IMR-90 (cell line): Measurements from ENCODE around the gene SH3RF3. TPM values are rescaled to one million over a fixed set of nuclear protein-coding genes. Genes with fewer than 3 reads are reported as not detected.

Experiments
- ATAC-seq: fragments of 200-7000 bp; cut with Tn5 transposase; 2 replicates; pipeline ENCODE4 v1.9.1; 2020; ENCODE audit warnings: low read depth, mild to moderate bottlenecking, moderate library complexity
- BruUV-seq: library from RNA; stranded (reverse); fragments of 400-500 nt; replicated peaks from 2 replicates; lab custom pipeline; 2021; lab: Mats Ljungman, UMichigan
- CTCF ChIA-PET: fragments of 300-600 bp; formaldehyde crosslinking; extraction: SDS; loops from one replicate; lab custom pipeline; 2021; ENCODE audit warnings: antibody characterized with exemption; lab: Yijun Ruan, JAX
- POLR2A ChIA-PET: fragments of 300-600 bp; sonication (Branson Sonifier 250); formaldehyde crosslinking; loops from one replicate; lab custom pipeline; 2022; ENCODE audit warnings: antibody characterized with exemption; ENCODE audit not compliant: unreplicated experiment; lab: Charles Lee
- DNase-seq: peaks from one replicate; pipeline ENCODE4 v3.0.0; 2013
- H2AFZ ChIP-seq: replicated peaks from 2 replicates; pipeline ENCODE3; 2013; ENCODE audit warnings: low read length, mild to moderate bottlenecking; ENCODE audit not compliant: poor library complexity
- H2AK5ac ChIP-seq: 2 replicates; pipeline ENCODE4 v1.6.1; 2013; ENCODE audit warnings: low read depth, low read length, inconsistent platforms
- H2AK9ac ChIP-seq: replicated peaks from 2 replicates; pipeline ENCODE3; 2013; ENCODE audit warnings: mild to moderate bottlenecking, low read depth, low read length, moderate library complexity; ENCODE audit not compliant: poor library complexity
- H2BK120ac ChIP-seq: 2 replicates; pipeline ENCODE4 v1.6.1; 2013; ENCODE audit warnings: low read depth, low read length, inconsistent platforms
- H2BK15ac ChIP-seq: 3 replicates; pipeline ENCODE4 v1.6.1; 2013; ENCODE audit warnings: low read depth, low read length, inconsistent platforms
- H2BK20ac ChIP-seq: 2 replicates; pipeline ENCODE4 v1.6.1; 2013; ENCODE audit warnings: low read depth, mild to moderate bottlenecking, inconsistent platforms, low read length, moderate library complexity
- H2BK5ac ChIP-seq: 2 replicates; pipeline ENCODE4 v1.6.1; 2013; ENCODE audit warnings: mild to moderate bottlenecking, low read depth, low read length, inconsistent platforms; ENCODE audit not compliant: poor library complexity, severe bottlenecking
- H3K14ac ChIP-seq: replicated peaks from 2 replicates; pipeline ENCODE4 v1.6.1; 2013; ENCODE audit warnings: low read depth, low read length, inconsistent platforms
- H3K18ac ChIP-seq: 2 replicates; pipeline ENCODE4 v1.6.1; 2013; ENCODE audit warnings: low read depth, low read length, control low read depth
- H3K23ac ChIP-seq: 2 replicates; pipeline ENCODE4 v1.6.1; 2013; ENCODE audit warnings: low read depth, low read length, inconsistent platforms
- H3K27ac ChIP-seq: 2 replicates; pipeline ENCODE4 v1.5.1; 2013; ENCODE audit warnings: mild to moderate bottlenecking, control low read depth, low read length; ENCODE audit not compliant: insufficient read depth
- H3K27me3 ChIP-seq: 2 replicates; pipeline ENCODE4 v1.6.1; 2013; ENCODE audit warnings: low read length; ENCODE audit not compliant: control insufficient read depth, insufficient read depth
- H3K36me3 ChIP-seq: 2 replicates; pipeline ENCODE4 v1.6.1; 2013; ENCODE audit warnings: low read length, mixed read lengths; ENCODE audit not compliant: control insufficient read depth, insufficient read depth
- H3K4ac ChIP-seq: 2 replicates; pipeline ENCODE4 v1.6.1; 2013; ENCODE audit warnings: low read depth, low read length, inconsistent platforms
- H3K4me1 ChIP-seq: 2 replicates; pipeline ENCODE4 v1.6.1; 2013; ENCODE audit warnings: low read length, mixed read lengths; ENCODE audit not compliant: control insufficient read depth, insufficient read depth
- H3K4me2 ChIP-seq: 2 replicates; pipeline ENCODE4 v1.6.1; 2013; ENCODE audit warnings: low read depth, mild to moderate bottlenecking, control low read depth, low read length, moderate library complexity
- H3K4me3 ChIP-seq: 2 replicates; pipeline ENCODE4 v1.5.1; 2013; ENCODE audit warnings: low read depth, mild to moderate bottlenecking, control low read depth, low read length, moderate library complexity; ENCODE audit not compliant: insufficient read depth
- H3K56ac ChIP-seq: 2 replicates; pipeline ENCODE4 v1.6.1; 2013; ENCODE audit warnings: low read length, inconsistent platforms; ENCODE audit not compliant: insufficient read depth; ENCODE audit errors: extremely low read depth
- H3K79me1 ChIP-seq, 2 experiments: 2 replicates each; pipeline ENCODE4 v1.6.1; 2013; ENCODE audit warnings: low read length in 2 of 2, inconsistent platforms in 1 of 2, low read depth in 1 of 2
- H3K9ac ChIP-seq: 2 replicates; pipeline ENCODE4 v1.6.1; 2013; ENCODE audit warnings: low read depth, low read length, control low read depth
- H3K9me1 ChIP-seq: 2 replicates; pipeline ENCODE4 v1.6.1; 2013; ENCODE audit warnings: low read length, inconsistent platforms; ENCODE audit not compliant: insufficient read depth
- H3K9me3 ChIP-seq: 2 replicates; pipeline ENCODE4 v1.6.1; 2013; ENCODE audit warnings: low read length; ENCODE audit not compliant: control insufficient read depth, insufficient read depth
- H4K20me1 ChIP-seq: 2 replicates; pipeline ENCODE4 v1.6.1; 2013; ENCODE audit warnings: low read length, inconsistent platforms; ENCODE audit not compliant: insufficient read depth
- H4K5ac ChIP-seq: 2 replicates; pipeline ENCODE4 v1.6.1; 2013; ENCODE audit warnings: mild to moderate bottlenecking, low read depth, low read length, control low read depth
- H4K8ac ChIP-seq, 2 experiments: 2 replicates each; pipeline ENCODE4 v1.6.1; 2013; ENCODE audit warnings: low read depth in 2 of 2, low read length in 2 of 2, control low read depth in 1 of 2, inconsistent platforms in 1 of 2
- H4K91ac ChIP-seq: 2 replicates; pipeline ENCODE4 v1.6.1; 2013; ENCODE audit warnings: low read depth, low read length, inconsistent platforms; ENCODE audit not compliant: insufficient read depth
- CEBPB ChIP-seq: IDR thresholded peaks from 2 replicates; pipeline ENCODE4 v1.6.1; 2012; ENCODE audit warnings: low read depth, low read length, improper control_type of control experiment
- FOS ChIP-seq: fragments of 150-350 bp; IDR thresholded peaks from 2 replicates; pipeline ENCODE4 v1.6.1; 2016; ENCODE audit warnings: low read depth, low read length
- MAFK ChIP-seq: IDR thresholded peaks from 2 replicates; pipeline ENCODE4 v1.6.1; 2012; ENCODE audit warnings: low read depth, low read length, improper control_type of control experiment
- RCOR1 ChIP-seq: IDR thresholded peaks from 2 replicates; pipeline ENCODE4 v1.6.1; 2012; ENCODE audit warnings: mild to moderate bottlenecking, low read length, improper control_type of control experiment; ENCODE audit not compliant: insufficient replicate concordance
- RFX5 ChIP-seq: IDR thresholded peaks from 2 replicates; pipeline ENCODE4 v1.8.0; 2012; ENCODE audit warnings: low read depth, mild to moderate bottlenecking, low read length, moderate library complexity
- WGBS, 2 experiments: methylation state at CpG; one replicate each; pipeline versions ENCODE4 v1.1.5 to v1.1.7; 2013; ENCODE audit warnings: missing lambda C conversion rate in 2 of 2; ENCODE audit not compliant: insufficient read length in 1 of 2; ENCODE audit errors: extremely low coverage in 2 of 2; 5-methylcytosine and 5-hydroxymethylcytosine counted together
- dilution Hi-C: fragments of 300-500 bp; cut with HindIII; formaldehyde crosslinking; loops from one replicate; pipeline ENCODE4 v1.14.3; 2018; ENCODE audit warnings: low sequenced_read_pairs; ENCODE audit not compliant: unreplicated experiment
- in situ Hi-C: fragments of 300-500 bp; cut with MboI; formaldehyde crosslinking; loops from 3 replicates; pipeline ENCODE4 v1.14.3; 2019; ENCODE audit warnings: low sequenced_read_pairs, inconsistent platforms, mixed read lengths
- intact Hi-C: fragments of 100-400 bp; cut with micrococcal nuclease; formaldehyde crosslinking; loops from 2 replicates; pipeline ENCODE4 v1.10.0; 2022
- polyA plus RNA-seq, 3 experiments: library from polyadenylated mRNA; depleted of rRNA; stranded (reverse); fragments of >200 nt; gene quantifications; 2 replicates each; pipeline ENCODE4 v1.2.3, GENCODE V29; 2012; ENCODE audit warnings: low replicate concordance in 1 of 3
- total RNA-seq: library from RNA; depleted of rRNA; stranded (reverse); fragments of >200 nt; gene quantifications from 2 replicates; pipeline ENCODE4 v1.2.3, GENCODE V29; 2012

Gene SH3RF3
- total and polyA plus RNA-seq, 2 of the 4 experiments (the other 2 are of a cell fraction): 3.4 to 5.3 TPM

- H2AK9ac ChIP-seq: peak overlapping the region; percentile 62
- peak overlapping the region; percentile 22; the same call in 1 of the 2 replicates for H3K56ac ChIP-seq
- H3K4ac ChIP-seq: peak overlapping the region; percentile 92
- no peak overlapping the region for H2AFZ ChIP-seq
- 0 out of 2 replicates have a peak, but pooled peaks cover 2% of the 10 kb centered on the region for H3K9me3 ChIP-seq
- peak overlapping the region; percentile 72; the same call in 1 of the 2 replicates for H3K27ac ChIP-seq
- 58% methylated on average over 2 of the region's 5 CpGs; no CpG with 5 or more reads in 1 of the 2 experiments for WGBS, 2 experiments
- no peak overlapping the region for H3K4me3 ChIP-seq
- H3K36me3 ChIP-seq: no peaks in the 10 kb centered on the region
- peaks cover 13% of the 10 kb centered on the region for H3K4me1 ChIP-seq
- BruUV-seq: no TSS peak
- peaks cover 12% of the 10 kb centered on the region for H3K9me1 ChIP-seq
- H4K91ac ChIP-seq: peak overlapping the region; percentile 84
- peak overlapping the region; percentile 65 for H3K14ac ChIP-seq
- H3K9ac ChIP-seq: 0 out of 2 replicates have a peak overlapping the region, but pooled peaks have one; percentile 1
- peak overlapping the region; percentile 59 for H3K23ac ChIP-seq
- H4K5ac ChIP-seq: no peak overlapping the region; the same call in 1 of the 2 replicates
- peak overlapping the region; percentile 79 for H2AK5ac ChIP-seq
- peak overlapping the region; percentile 73 for H3K18ac ChIP-seq
- peak overlapping the region in 1 of 2 experiments; percentile 54; a peak in 2 of 4 replicates for H4K8ac ChIP-seq
- ChIA-PET POLR2A (no interaction called here), CTCF (interaction anchor here (0.8 to 1.8 kb wide), 2 partner anchors 259 to 384 kb away, joined by 3 to 4 read pairs; no protein-coding TSS in a partner anchor)
- H3K27me3 ChIP-seq: peaks cover 17% of the 10 kb centered on the region
- peak overlapping the region; percentile 86 for H2BK5ac ChIP-seq
- DNase-seq (peak; percentile 92), ATAC-seq (no peak; the same call in 1 of the 2 replicates)
- peak overlapping the region; percentile 89 for H2BK120ac ChIP-seq
- peak overlapping the region; percentile 59; the same call in 2 of the 3 replicates for H2BK15ac ChIP-seq
- H3K79me1 ChIP-seq: peaks cover 0 to 39% of the 10 kb centered on the region in 2 experiments; a peak in 2 of 4 replicates
- in situ Hi-C loops (loop anchor here (5.0 to 25.0 kb wide), 2 partner anchors 211 to 381 kb away; no protein-coding TSS in a partner anchor), dilution Hi-C loops (no loop called here), intact Hi-C loops (loop anchor here (5.0 kb wide), 2 partner anchors 136 to 251 kb away; no protein-coding TSS in a partner anchor)
- TF ChIP-seq CEBPB (peak; percentile 88), RFX5 (no peak), FOS (peak; percentile 79), MAFK (0 out of 2 replicates have a peak, but pooled peaks have one; percentile 7), RCOR1 (no peak)
- H3K4me2 ChIP-seq: peak overlapping the region; percentile 32; the same call in 1 of the 2 replicates
- H2BK20ac ChIP-seq: peak overlapping the region; percentile 79
- H4K20me1 ChIP-seq: peaks cover 28% of the 10 kb centered on the region
Measured at GRCh38 chr2:109126501-109126860, 2.5 kb upstream of the SH3RF3 start.
